OCI-LY1 (cell line): ENCODE data around the gene PLEKHM3.

Experiments
- H2AFZ ChIP-seq: fragments of 200-600 bp; sonication (generic), shearing (Covaris generic); 2 replicates; pipeline ENCODE4 v1.6.0; 2014; ENCODE audit warnings: antibody characterized with exemption, mild to moderate bottlenecking, low read length
- H3F3A ChIP-seq: fragments of 200-600 bp; sonication (generic), shearing (Covaris generic); 2 replicates; pipeline ENCODE4 v1.6.0; 2014; ENCODE audit warnings: mild to moderate bottlenecking, antibody characterized with exemption, low read length, moderate library complexity; ENCODE audit not compliant: insufficient read depth
- H3K27ac ChIP-seq: fragments of 200-600 bp; sonication (generic); 2 replicates; pipeline ENCODE4 v1.5.1; 2014; ENCODE audit warnings: low read length, mixed run types, mild to moderate bottlenecking, low read depth; ENCODE audit not compliant: poor library complexity, severe bottlenecking
- H3K27me3 ChIP-seq: fragments of 200-600 bp; sonication (generic); 2 replicates; pipeline ENCODE4 v1.6.0; 2014; ENCODE audit warnings: antibody characterized with exemption, mild to moderate bottlenecking, low read length, moderate library complexity; ENCODE audit not compliant: insufficient read depth
- H3K36me3 ChIP-seq: fragments of 200-600 bp; sonication (generic); 2 replicates; pipeline ENCODE4 v1.6.1; 2014; ENCODE audit warnings: mild to moderate bottlenecking, antibody characterized with exemption, low read length, moderate library complexity, mixed read lengths; ENCODE audit not compliant: insufficient read depth
- H3K4me1 ChIP-seq: fragments of 200-600 bp; sonication (generic); 2 replicates; pipeline ENCODE4 v1.5.1; 2014; ENCODE audit warnings: mild to moderate bottlenecking, low read length, moderate library complexity; ENCODE audit not compliant: insufficient read depth, severe bottlenecking
- H3K4me2 ChIP-seq: fragments of 200-600 bp; sonication (generic), shearing (Covaris generic); 2 replicates; pipeline ENCODE4 v1.6.1; 2014; ENCODE audit warnings: low read length
- H3K4me3 ChIP-seq: fragments of 200-600 bp; sonication (generic); 2 replicates; pipeline ENCODE4 v1.5.1; 2014; ENCODE audit warnings: low read length, low read depth, mild to moderate bottlenecking, mixed read lengths; ENCODE audit not compliant: poor library complexity, severe bottlenecking
- H3K79me2 ChIP-seq: fragments of 200-600 bp; shearing (Covaris generic); 2 replicates; pipeline ENCODE4 v1.6.1; 2016; ENCODE audit warnings: mixed run types, low read length, mixed read lengths; ENCODE audit not compliant: insufficient read depth
- H3K9ac ChIP-seq: fragments of 200-600 bp; sonication (generic), shearing (Covaris generic); 2 replicates; pipeline ENCODE4 v1.6.1; 2014; ENCODE audit warnings: mild to moderate bottlenecking, low read length, mixed read lengths
- H3K9me2 ChIP-seq: fragments of 200-600 bp; sonication (generic), shearing (Covaris generic); 2 replicates; pipeline ENCODE4 v1.6.1; 2014; ENCODE audit warnings: low read depth, mild to moderate bottlenecking, low read length, mixed read lengths
- H3K9me3 ChIP-seq: fragments of 200-600 bp; shearing (Covaris generic); 2 replicates; pipeline ENCODE4 v1.6.1; 2014; ENCODE audit warnings: low read length, mixed read lengths
- H4K20me1 ChIP-seq: fragments of 200-600 bp; sonication (generic), shearing (Covaris generic); 2 replicates; pipeline ENCODE4 v1.6.0; 2016; ENCODE audit warnings: mild to moderate bottlenecking, low read length; ENCODE audit not compliant: insufficient read depth
- CTCF ChIP-seq: fragments of 200-600 bp; sonication (generic), shearing (Covaris generic); IDR thresholded peaks from 2 replicates; pipeline ENCODE4 v1.5.1; 2017; ENCODE audit warnings: mild to moderate bottlenecking, antibody characterized with exemption, low read length, moderate library complexity, mixed read lengths
- EZH2 ChIP-seq: fragments of 200-600 bp; sonication (generic), shearing (Covaris generic); IDR thresholded peaks from 2 replicates; pipeline ENCODE4 v1.8.0; 2017; ENCODE audit warnings: borderline replicate concordance, mixed run types, mild to moderate bottlenecking, antibody characterized with exemption, low read length, moderate library complexity, mixed read lengths

PLEKHM3 gene

GRCh38 chr2:207920321-207920720, 105.0 kb downstream of the PLEKHM3 start:
- Histone ChIP-seq H3K9me2 (no peaks in the 10 kb centered on the region), H3K79me2 (no peaks in the 10 kb centered on the region), H3K27me3 (no peaks in the 10 kb centered on the region), H2AFZ (no peak overlapping the region), H3K36me3 (no peaks in the 10 kb centered on the region), H3K4me2 (no peak overlapping the region), H3K27ac (no peak overlapping the region), H3K4me1 (no peaks in the 10 kb centered on the region), H3K9ac (no peak overlapping the region), H3K9me3 (no peaks in the 10 kb centered on the region), H3F3A (no peaks in the 10 kb centered on the region), H3K4me3 (no peak overlapping the region), H4K20me1 (no peaks in the 10 kb centered on the region)
- TF ChIP-seq CTCF: no peak
- TF ChIP-seq EZH2: no peak

GRCh38 chr2:207919164-207919919, 106.0 kb downstream of the PLEKHM3 start:
- Histone ChIP-seq H3F3A (no peaks in the 10 kb centered on the region), H3K9me3 (no peaks in the 10 kb centered on the region), H3K79me2 (no peaks in the 10 kb centered on the region), H4K20me1 (no peaks in the 10 kb centered on the region), H2AFZ (no peak overlapping the region), H3K4me2 (no peak overlapping the region), H3K36me3 (no peaks in the 10 kb centered on the region), H3K9me2 (no peaks in the 10 kb centered on the region), H3K27ac (no peak overlapping the region), H3K27me3 (no peaks in the 10 kb centered on the region), H3K9ac (no peak overlapping the region), H3K4me3 (no peak overlapping the region), H3K4me1 (no peaks in the 10 kb centered on the region)
- TF ChIP-seq CTCF: no peak
- TF ChIP-seq EZH2: no peak

- no peaks in the 10 kb centered on the region for H3K4me1 ChIP-seq
- H3K79me2 ChIP-seq: no peaks in the 10 kb centered on the region
- no peak overlapping the region for H3K4me3 ChIP-seq
- H3K9me3 ChIP-seq: no peaks in the 10 kb centered on the region
- H3K27ac ChIP-seq: no peak overlapping the region
- H3K36me3 ChIP-seq: no peaks in the 10 kb centered on the region
- H3F3A ChIP-seq: no peaks in the 10 kb centered on the region
- no peak for TF ChIP-seq EZH2
- TF ChIP-seq CTCF: no peak
- H4K20me1 ChIP-seq: no peaks in the 10 kb centered on the region
- no peaks in the 10 kb centered on the region for H3K9me2 ChIP-seq
- H2AFZ ChIP-seq: no peak overlapping the region
- no peaks in the 10 kb centered on the region for H3K27me3 ChIP-seq
- H3K4me2 ChIP-seq: no peak overlapping the region
- no peak overlapping the region for H3K9ac ChIP-seq
Observed at GRCh38 chr2:207914716-207915115, 110.6 kb downstream of the PLEKHM3 start.
